Heart left ventricle (tissue), 13 donors: ENCODE measurements around the gene ORM1.

ENCODE experiments used
- POLR2A ChIP-seq, 2 donors: fragments of 450-650 bp; IDR thresholded peaks; one replicate each; pipeline ENCODE4 v1.6.1; 2017; ENCODE audit warnings: antibody characterized with exemption in 2 of 2, mild to moderate bottlenecking in 2 of 2, moderate library complexity in 2 of 2
- TF ChIP-seq, protein P1 (sequence below), 12 donors: fragments of 200-600 bp; sonication (generic) in 4 of 12; IDR thresholded peaks; one replicate each; pipeline versions ENCODE4 v1.5.0 to v1.8.0; 2018 to 2022; ENCODE audit warnings: antibody characterized with exemption in 12 of 12, mild to moderate bottlenecking in 5 of 12
- donor health status: ischemic (EF 13 %, LVEDD 7.1; RV severe dilation, severe dysfunction).
- donor health status: DM: no; HTN: yes; CAD: no.
- donor health status: DM: no; HTN: no; CAD: no.
- donor health status: ischemic (EF 25% LVEDD 6.9; RV normal size, moderate dysfunction).
- donor health status: ischemic (EF 25% LVEDD 5.7; RV mildly dilated, moderate dysfunction).
- donor health status: ischemic (EF 35%, LVEDD 5.7; RV mildly dilated, moderate dysfunction).
- donor health status: nonischemic (EF 11% LVEDD 7.7; RV severe dilation, severe dysfunction).
- donor health status: DM: yes; HTN: yes; CAD: no.
- donor health status: PGD.
- donor health status: ischemic (EF 29% LVEDD 5.4; RV normal size, mild dysfunction).
- donor health status: nonischemic (EF 23%, LVEDD 6.1; RV moderate dilation, normal function).

DNA sequence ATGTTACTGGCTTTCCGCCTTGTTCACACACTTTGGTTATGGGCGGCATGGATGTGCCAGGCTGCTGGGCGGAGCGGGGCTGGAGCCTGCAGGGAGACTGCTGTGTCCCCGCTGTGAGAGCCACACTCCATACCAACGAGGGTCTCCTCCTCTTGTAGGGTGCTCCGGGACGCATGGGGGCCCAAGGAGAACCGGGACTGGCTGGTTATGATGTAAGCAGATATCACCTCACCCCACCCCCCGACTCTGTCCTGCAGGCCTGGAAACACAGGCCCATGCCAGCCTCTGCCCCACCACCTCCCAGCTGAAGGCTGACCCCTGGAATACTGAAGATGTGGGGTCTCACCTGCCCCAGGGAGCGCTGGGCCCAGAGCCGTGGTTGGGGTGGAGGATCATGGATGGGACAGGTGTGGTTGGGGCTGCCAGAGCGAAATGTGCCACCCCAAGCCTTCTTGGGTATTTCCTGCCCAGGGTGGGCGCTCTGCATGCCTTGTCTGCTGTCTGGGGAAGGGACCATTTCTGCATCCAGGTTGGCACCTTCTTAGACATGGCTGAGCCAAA is 39.3 kb upstream of the ORM1 start:
- TF ChIP-seq, protein P1, sequence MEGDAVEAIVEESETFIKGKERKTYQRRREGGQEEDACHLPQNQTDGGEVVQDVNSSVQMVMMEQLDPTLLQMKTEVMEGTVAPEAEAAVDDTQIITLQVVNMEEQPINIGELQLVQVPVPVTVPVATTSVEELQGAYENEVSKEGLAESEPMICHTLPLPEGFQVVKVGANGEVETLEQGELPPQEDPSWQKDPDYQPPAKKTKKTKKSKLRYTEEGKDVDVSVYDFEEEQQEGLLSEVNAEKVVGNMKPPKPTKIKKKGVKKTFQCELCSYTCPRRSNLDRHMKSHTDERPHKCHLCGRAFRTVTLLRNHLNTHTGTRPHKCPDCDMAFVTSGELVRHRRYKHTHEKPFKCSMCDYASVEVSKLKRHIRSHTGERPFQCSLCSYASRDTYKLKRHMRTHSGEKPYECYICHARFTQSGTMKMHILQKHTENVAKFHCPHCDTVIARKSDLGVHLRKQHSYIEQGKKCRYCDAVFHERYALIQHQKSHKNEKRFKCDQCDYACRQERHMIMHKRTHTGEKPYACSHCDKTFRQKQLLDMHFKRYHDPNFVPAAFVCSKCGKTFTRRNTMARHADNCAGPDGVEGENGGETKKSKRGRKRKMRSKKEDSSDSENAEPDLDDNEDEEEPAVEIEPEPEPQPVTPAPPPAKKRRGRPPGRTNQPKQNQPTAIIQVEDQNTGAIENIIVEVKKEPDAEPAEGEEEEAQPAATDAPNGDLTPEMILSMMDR (IDR thresholded peaks at IDR 0.05): no peak
- TF ChIP-seq POLR2A (IDR thresholded peaks at IDR 0.05): no peak
